Stimulated activated naive CD8-positive, alpha-beta T cell treated with anti-CD3 and anti-CD28 coated beads, Interleukin-15, amount 100 ng/mL, for 72 hours (primary cell): ENCODE measurements around the gene CES3.
A peak's percentile ranks its signal among the peaks of the same experiment; 100 is the strongest.
"Not testable (repeated sequence)": the region's sequence is repeated elsewhere in the genome, so short reads cannot be mapped to it uniquely, and the experiment has no call there.

Experiments used
- ATAC-seq: fragments of 150-1000 bp; cut with Tn5 transposase; 2 replicates; pipeline ENCODE4 v1.10.0; 2021; ENCODE audit warnings: mild to moderate bottlenecking, moderate library complexity
- DNase-seq, 2 donors: peaks; one replicate each; pipeline ENCODE4 v3.0.0; 2021 to 2022
- H3K27ac Mint-ChIP-seq, 2 donors: one replicate each; pipeline ENCODE4 v1.8.0; 2022; ENCODE audit warnings: mild to moderate bottlenecking in 2 of 2, mixed read lengths in 2 of 2, moderate library complexity in 2 of 2
- H3K27me3 Mint-ChIP-seq: one replicate; pipeline ENCODE4 v1.8.0; 2022; ENCODE audit warnings: mixed read lengths
- H3K4me1 Mint-ChIP-seq: one replicate; pipeline ENCODE4 v1.8.0; 2022; ENCODE audit warnings: mild to moderate bottlenecking, mixed read lengths
- H3K4me3 Mint-ChIP-seq, 2 donors: one replicate each; pipeline ENCODE4 v1.8.0; 2022; ENCODE audit warnings: mild to moderate bottlenecking in 2 of 2, mixed read lengths in 2 of 2, moderate library complexity in 1 of 2
- H3K9me3 Mint-ChIP-seq, 2 donors: one replicate each; pipeline ENCODE4 v1.8.0; 2022; ENCODE audit warnings: mixed read lengths in 2 of 2

Gene CES3

GRCh38 chr16:66923866-66924265, 37.2 kb upstream of the CES3 start:
- no peak overlapping the region for H3K27ac Mint-ChIP-seq
- H3K4me3 Mint-ChIP-seq, result no peak overlapping the region
- H3K27me3 Mint-ChIP-seq, result peaks cover 73% of the 10 kb centered on the region
- DNase-seq (no peak), ATAC-seq (no peak)
- peaks cover 36% of the 10 kb centered on the region for H3K4me1 Mint-ChIP-seq
- H3K9me3 Mint-ChIP-seq, result no peaks in the 10 kb centered on the region

GRCh38 chr16:66924527-66925321, 36.3 kb upstream of the CES3 start:
- DNase-seq, result peak; percentile 48 to 53

GRCh38 chr16:66925322-66925840, 35.7 kb upstream of the CES3 start, which contains the start of gene RRAD:
Gene RRAD (minus strand): TSS chr16:66925535. CDS start chr16:66925179, 356 bp downstream.
- peak within 1 kb of the TSS in 1 of 2 donors; percentile 12 for H3K27ac Mint-ChIP-seq
- peaks cover 38% of the 10 kb centered on the region for H3K4me1 Mint-ChIP-seq
- no peak for ATAC-seq
- DNase-seq, result no peak
- peaks cover 58% of the 10 kb centered on the region for H3K27me3 Mint-ChIP-seq
- no peaks in the 10 kb centered on the region for H3K9me3 Mint-ChIP-seq
- peak within 1 kb of the TSS; percentile 78 for H3K4me3 Mint-ChIP-seq

More at GRCh38 chr16:66924527-66925321, 36.3 kb upstream of the CES3 start:
- Mint-ChIP-seq H3K4me3 (peak overlapping the region; percentile 78), H3K27ac (no peak overlapping the region), H3K27me3 (peaks cover 64% of the 10 kb centered on the region), H3K9me3 (no peaks in the 10 kb centered on the region), H3K4me1 (peaks cover 38% of the 10 kb centered on the region)
- ATAC-seq, result peak; percentile 73

- H3K4me1 Mint-ChIP-seq, result peaks cover 38% of the 10 kb centered on the region
- DNase-seq, result no peak
- H3K27ac Mint-ChIP-seq, result peak overlapping the region in 1 of 2 donors; percentile 12
- peaks cover 49% of the 10 kb centered on the region for H3K27me3 Mint-ChIP-seq
- peak overlapping the region; percentile 15 to 78 for H3K4me3 Mint-ChIP-seq
- ATAC-seq, result no peak
- no peaks in the 10 kb centered on the region for H3K9me3 Mint-ChIP-seq
These were observed 34.7 kb upstream of the CES3 start for GRCh38 chr16:66926171-66926947.

- Mint-ChIP-seq H3K27ac (no peak overlapping the region), H3K4me3 (no peak overlapping the region), H3K9me3 (no peaks in the 10 kb centered on the region), H3K27me3 (peaks cover 45% of the 10 kb centered on the region), H3K4me1 (peaks cover 43% of the 10 kb centered on the region)
- DNase-seq (no peak), ATAC-seq (no peak)
These were observed 34.1 kb upstream of the CES3 start for GRCh38 chr16:66926961-66927436.

- ATAC-seq, result peak; percentile 22
- H3K4me1 Mint-ChIP-seq, result peaks cover 54% of the 10 kb centered on the region
- H3K27ac Mint-ChIP-seq, result peak overlapping the region in 1 of 2 donors; percentile 54
These were observed 33.0 kb upstream of the CES3 start for GRCh38 chr16:66927918-66928649.

GRCh38 chr16:66928702-66929388, 32.2 kb upstream of the CES3 start:
- no peak overlapping the region for H3K4me3 Mint-ChIP-seq
- H3K27ac Mint-ChIP-seq, result peak overlapping the region in 1 of 2 donors; percentile 19
- ATAC-seq (peak; percentile 54), DNase-seq (peak; percentile 44 to 55)
- peaks cover 61% of the 10 kb centered on the region for H3K4me1 Mint-ChIP-seq
- peaks cover 32% of the 10 kb centered on the region for H3K27me3 Mint-ChIP-seq
- no peaks in the 10 kb centered on the region for H3K9me3 Mint-ChIP-seq

More at GRCh38 chr16:66927918-66928649, 33.0 kb upstream of the CES3 start:
- DNase-seq, result no peak
- Mint-ChIP-seq H3K27me3 (peaks cover 40% of the 10 kb centered on the region), H3K9me3 (no peaks in the 10 kb centered on the region), H3K4me3 (no peak overlapping the region)

- Mint-ChIP-seq H3K4me3 (no peak overlapping the region), H3K27me3 (peaks cover 19% of the 10 kb centered on the region), H3K9me3 (no peaks in the 10 kb centered on the region), H3K4me1 (peaks cover 74% of the 10 kb centered on the region), H3K27ac (no peak overlapping the region)
- DNase-seq (no peak), ATAC-seq (no peak)
These were observed 30.9 kb upstream of the CES3 start for GRCh38 chr16:66930189-66930588.

GRCh38 chr16:66931665-66932064, 29.4 kb upstream of the CES3 start:
- H3K27ac Mint-ChIP-seq, result no peak overlapping the region
- ATAC-seq (no peak), DNase-seq (no peak)
- no peaks in the 10 kb centered on the region for H3K9me3 Mint-ChIP-seq
- peaks cover 76% of the 10 kb centered on the region for H3K4me1 Mint-ChIP-seq
- H3K27me3 Mint-ChIP-seq, result peaks cover 4% of the 10 kb centered on the region
- no peak overlapping the region for H3K4me3 Mint-ChIP-seq

GRCh38 chr16:66932076-66932475, 29.0 kb upstream of the CES3 start:
- peaks cover under 1% of the 10 kb centered on the region for H3K27me3 Mint-ChIP-seq
- no peaks in the 10 kb centered on the region for H3K9me3 Mint-ChIP-seq
- DNase-seq (no peak), ATAC-seq (no peak)
- H3K4me3 Mint-ChIP-seq, result peak overlapping the region in 1 of 2 donors; percentile 98
- H3K27ac Mint-ChIP-seq, result peak overlapping the region in 1 of 2 donors; percentile 12
- peaks cover 76% of the 10 kb centered on the region for H3K4me1 Mint-ChIP-seq

- peak; percentile 80 for ATAC-seq
- Mint-ChIP-seq H3K27ac (peak overlapping the region; percentile 97 to 99), H3K9me3 (no peaks in the 10 kb centered on the region), H3K4me1 (peaks cover 76% of the 10 kb centered on the region), H3K27me3 (no peaks in the 10 kb centered on the region), H3K4me3 (peak overlapping the region; percentile 98 to 100)
- peak; percentile 27 to 56 for DNase-seq
These were observed 27.3 kb upstream of the CES3 start for GRCh38 chr16:66933776-66934137.

- H3K27me3 Mint-ChIP-seq, result no peaks in the 10 kb centered on the region
- no peaks in the 10 kb centered on the region for H3K9me3 Mint-ChIP-seq
- peaks cover 73% of the 10 kb centered on the region for H3K4me1 Mint-ChIP-seq
- ATAC-seq (peak; percentile 91), DNase-seq (peak; percentile 83 to 90)
- H3K27ac Mint-ChIP-seq, result peak within 1 kb of the TSS; percentile 97 to 99
- peak within 1 kb of the TSS; percentile 98 to 100 for H3K4me3 Mint-ChIP-seq
These were observed 26.8 kb upstream of the CES3 start, which contains the start of gene CIAO2B for GRCh38 chr16:66934138-66934838. Gene CIAO2B (minus strand): TSS chr16:66934402. CDS start chr16:66934364, 38 bp downstream.

- Mint-ChIP-seq H3K4me1 (peaks cover 73% of the 10 kb centered on the region), H3K27ac (peak overlapping the region; percentile 97 to 99), H3K4me3 (peak overlapping the region; percentile 98 to 100)
- DNase-seq, H3K9me3 Mint-ChIP-seq, H3K27me3 Mint-ChIP-seq, ATAC-seq: not testable (repeated sequence)
These were observed 26.2 kb upstream of the CES3 start for GRCh38 chr16:66934839-66935313.
